ENCODE measurements around the gene CPEB3.
"Not testable (repeated sequence)": the region's sequence is repeated elsewhere in the genome, so short reads cannot be mapped to it uniquely, and the experiment has no call there.

The CPEB3 gene

DNA sequence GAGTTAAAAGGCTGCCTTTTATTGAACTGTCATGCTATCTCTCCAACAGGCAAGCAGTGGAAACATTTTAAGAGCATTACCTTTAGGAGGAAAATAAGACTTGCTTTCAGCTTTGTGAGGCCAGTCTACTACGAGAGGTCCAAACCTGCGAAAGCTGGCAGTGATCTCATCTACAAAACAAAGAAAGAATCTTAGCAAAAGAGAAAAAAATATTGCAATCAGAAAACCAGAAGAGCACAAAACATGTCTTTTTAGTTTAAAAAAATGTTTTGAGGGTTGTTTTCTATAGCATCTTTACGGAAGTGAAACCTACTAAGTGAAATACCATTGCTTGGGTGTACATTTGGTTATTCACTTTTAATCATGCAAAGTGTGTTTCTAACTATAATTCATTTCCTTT is 147.9 kb downstream of the CPEB3 start:
- Histone ChIP-seq H3K4me3 (ENCODE audit: low read depth, low read length) (no peak overlapping the region), H3K27me3 (ENCODE audit: insufficient read depth, low read length) (no peaks in the 10 kb centered on the region), H3K79me2 (ENCODE audit: control insufficient read depth, insufficient read depth, low read length, unreplicated experiment) (no peaks in the 10 kb centered on the region), H3K4me1 (ENCODE audit: control insufficient read depth, insufficient read depth, low read length, unreplicated experiment) (peaks cover 20% of the 10 kb centered on the region), H2AFZ (ENCODE audit: low read length, unreplicated experiment) (no peak overlapping the region), H3K36me3 (ENCODE audit: insufficient read depth, low read length) (no peaks in the 10 kb centered on the region), H3K27ac (ENCODE audit: low read depth, low read length) (peak overlapping the region; percentile 65)

DNA sequence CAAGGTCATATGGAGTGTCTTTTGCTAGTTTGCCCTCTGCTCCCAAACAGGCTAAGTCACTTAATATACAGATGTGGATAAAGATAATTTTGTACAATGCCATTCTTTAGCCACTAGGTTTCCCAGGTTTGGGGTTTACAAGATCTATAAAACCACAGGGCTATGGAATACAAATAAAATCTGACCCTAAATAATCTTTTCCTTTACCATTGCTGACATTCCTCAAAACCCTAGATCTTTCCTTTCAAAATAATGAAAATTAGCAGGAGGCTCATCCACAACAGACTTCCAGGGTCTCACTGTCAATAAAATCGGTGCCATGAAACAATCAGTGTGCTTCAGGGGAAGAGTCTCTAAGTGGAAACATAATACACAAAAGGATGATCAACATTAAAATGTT is 148.4 kb downstream of the CPEB3 start:
- Histone ChIP-seq H2AFZ (ENCODE audit: low read length, unreplicated experiment) (no peak overlapping the region), H3K27me3 (ENCODE audit: insufficient read depth, low read length) (no peaks in the 10 kb centered on the region), H3K27ac (ENCODE audit: low read depth, low read length) (peak overlapping the region; percentile 65), H3K4me1 (ENCODE audit: control insufficient read depth, insufficient read depth, low read length, unreplicated experiment) (peaks cover 20% of the 10 kb centered on the region), H3K36me3 (ENCODE audit: insufficient read depth, low read length) (no peaks in the 10 kb centered on the region), H3K79me2 (ENCODE audit: control insufficient read depth, insufficient read depth, low read length, unreplicated experiment) (no peaks in the 10 kb centered on the region), H3K4me3 (ENCODE audit: low read depth, low read length) (no peak overlapping the region; the same call in 1 of the 2 replicates)

DNA sequence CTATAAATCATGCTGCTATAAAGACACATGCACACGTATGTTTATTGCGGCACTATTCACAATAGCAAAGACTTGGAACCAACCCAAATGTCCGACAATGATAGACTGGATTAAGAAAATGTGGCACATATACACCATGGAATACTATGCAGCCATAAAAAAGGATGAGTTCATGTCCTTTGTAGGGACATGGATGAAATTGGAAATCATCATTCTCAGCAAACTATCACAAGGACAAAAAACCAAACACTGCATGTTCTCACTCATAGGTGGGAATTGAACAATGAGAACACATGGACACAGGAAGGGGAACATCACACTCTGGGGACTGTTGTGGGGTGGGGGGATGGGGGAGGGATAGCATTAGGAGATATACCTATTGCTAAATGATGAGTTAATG is 149.7 kb downstream of the CPEB3 start:
- H3K4me1 ChIP-seq (ENCODE audit: control insufficient read depth, insufficient read depth, low read length, unreplicated experiment), result peaks cover 20% of the 10 kb centered on the region
- not testable (repeated sequence) for H3K27ac ChIP-seq (ENCODE audit: low read depth, low read length); H3K79me2 ChIP-seq (ENCODE audit: control insufficient read depth, insufficient read depth, low read length, unreplicated experiment); H3K27me3 ChIP-seq (ENCODE audit: insufficient read depth, low read length); H2AFZ ChIP-seq (ENCODE audit: low read length, unreplicated experiment); H3K4me3 ChIP-seq (ENCODE audit: low read depth, low read length); H3K36me3 ChIP-seq (ENCODE audit: insufficient read depth, low read length)

DNA sequence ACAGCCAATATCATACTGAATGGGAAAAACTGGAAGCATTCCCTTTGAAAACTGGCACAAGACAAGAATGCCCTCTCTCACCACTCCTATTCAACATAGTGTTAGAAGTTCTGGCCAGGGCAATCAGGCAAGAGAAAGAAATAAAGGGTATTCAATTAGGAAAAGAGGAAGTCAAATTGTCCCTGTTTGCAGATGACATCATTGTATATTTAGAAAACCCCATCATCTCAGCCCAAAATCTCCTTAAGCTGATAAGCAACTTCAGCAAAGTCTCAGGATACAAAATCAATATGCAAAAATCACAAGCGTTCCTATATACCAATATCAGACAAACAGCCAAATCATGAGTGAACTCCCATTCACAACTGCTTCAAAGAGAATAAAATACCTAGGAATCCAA is 156.8 kb downstream of the CPEB3 start:
- not testable (repeated sequence) for H3K27ac ChIP-seq (ENCODE audit: low read depth, low read length); H3K4me3 ChIP-seq (ENCODE audit: low read depth, low read length); H3K4me1 ChIP-seq (ENCODE audit: control insufficient read depth, insufficient read depth, low read length, unreplicated experiment); H3K36me3 ChIP-seq (ENCODE audit: insufficient read depth, low read length); H3K27me3 ChIP-seq (ENCODE audit: insufficient read depth, low read length); H2AFZ ChIP-seq (ENCODE audit: low read length, unreplicated experiment); H3K79me2 ChIP-seq (ENCODE audit: control insufficient read depth, insufficient read depth, low read length, unreplicated experiment)

DNA sequence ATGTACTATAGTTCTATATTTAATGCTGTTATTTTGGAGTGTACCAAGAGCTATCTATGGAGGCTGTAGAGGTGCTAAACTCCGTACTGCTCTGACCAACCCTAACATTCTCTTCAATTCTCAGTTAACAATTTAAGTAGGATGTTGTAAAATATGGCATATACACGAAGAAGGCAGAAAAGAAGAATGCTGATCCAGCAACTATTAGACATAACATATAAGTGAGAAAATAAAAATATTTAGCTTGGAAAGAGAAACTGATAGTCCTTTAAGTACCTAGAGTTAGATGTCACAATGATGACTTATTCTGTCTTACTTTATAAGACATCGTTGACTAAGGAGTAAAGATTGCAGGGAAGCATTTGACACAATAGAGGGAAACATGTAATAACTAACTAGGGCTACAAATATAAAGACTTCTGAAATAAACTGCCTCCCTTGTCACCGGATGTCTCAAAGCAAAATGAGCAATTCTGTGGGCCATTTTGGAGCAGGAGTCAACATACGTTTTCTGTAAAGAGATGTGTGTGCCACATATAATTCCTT is 159.5 kb downstream of the CPEB3 start:
- no peaks in the 10 kb centered on the region for H3K27me3 ChIP-seq (ENCODE audit: insufficient read depth, low read length)
- no peaks in the 10 kb centered on the region for H3K79me2 ChIP-seq (ENCODE audit: control insufficient read depth, insufficient read depth, low read length, unreplicated experiment)
- no peak overlapping the region for H3K27ac ChIP-seq (ENCODE audit: low read depth, low read length)
- H3K4me3 ChIP-seq (ENCODE audit: low read depth, low read length), result no peak overlapping the region
- H3K36me3 ChIP-seq (ENCODE audit: insufficient read depth, low read length), result no peaks in the 10 kb centered on the region
- H2AFZ ChIP-seq (ENCODE audit: low read length, unreplicated experiment), result no peak overlapping the region
- peaks cover 12% of the 10 kb centered on the region for H3K4me1 ChIP-seq (ENCODE audit: control insufficient read depth, insufficient read depth, low read length, unreplicated experiment)

DNA sequence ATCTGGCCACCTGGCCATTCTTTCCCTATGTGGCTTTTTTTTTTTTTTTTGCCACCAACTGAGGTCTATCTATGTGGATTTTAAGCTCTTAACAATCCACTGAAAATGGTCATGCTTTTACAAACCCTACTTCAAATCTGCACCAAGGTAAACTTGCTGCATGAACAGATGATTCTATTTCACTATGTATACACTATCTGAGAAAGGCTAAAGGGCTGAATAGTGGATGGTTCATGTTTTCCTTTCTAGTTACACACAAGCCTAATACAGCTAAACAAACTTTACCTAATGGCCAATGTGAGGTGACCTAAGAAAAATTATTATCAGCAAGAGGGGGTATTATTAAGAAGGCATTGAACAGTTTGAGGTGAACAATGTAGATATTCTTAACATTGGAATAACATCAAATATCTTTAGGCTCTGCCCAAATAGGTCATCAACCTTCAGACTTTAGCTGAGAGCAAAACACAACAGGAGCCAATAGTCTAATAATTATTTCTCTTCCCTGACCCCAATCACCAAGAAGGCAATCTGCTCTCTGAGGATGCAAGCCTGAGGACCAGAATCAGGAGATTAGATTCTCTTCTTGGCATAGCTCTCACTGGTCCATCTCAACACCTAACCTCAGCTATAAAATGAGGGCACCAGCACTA is 160.1 kb downstream of the CPEB3 start:
- no peak overlapping the region for H3K4me3 ChIP-seq (ENCODE audit: low read depth, low read length)
- no peaks in the 10 kb centered on the region for H3K79me2 ChIP-seq (ENCODE audit: control insufficient read depth, insufficient read depth, low read length, unreplicated experiment)
- H3K27me3 ChIP-seq (ENCODE audit: insufficient read depth, low read length), result no peaks in the 10 kb centered on the region
- no peak overlapping the region for H3K27ac ChIP-seq (ENCODE audit: low read depth, low read length)
- no peaks in the 10 kb centered on the region for H3K36me3 ChIP-seq (ENCODE audit: insufficient read depth, low read length)
- peaks cover 18% of the 10 kb centered on the region for H3K4me1 ChIP-seq (ENCODE audit: control insufficient read depth, insufficient read depth, low read length, unreplicated experiment)
- no peak overlapping the region for H2AFZ ChIP-seq (ENCODE audit: low read length, unreplicated experiment)

DNA sequence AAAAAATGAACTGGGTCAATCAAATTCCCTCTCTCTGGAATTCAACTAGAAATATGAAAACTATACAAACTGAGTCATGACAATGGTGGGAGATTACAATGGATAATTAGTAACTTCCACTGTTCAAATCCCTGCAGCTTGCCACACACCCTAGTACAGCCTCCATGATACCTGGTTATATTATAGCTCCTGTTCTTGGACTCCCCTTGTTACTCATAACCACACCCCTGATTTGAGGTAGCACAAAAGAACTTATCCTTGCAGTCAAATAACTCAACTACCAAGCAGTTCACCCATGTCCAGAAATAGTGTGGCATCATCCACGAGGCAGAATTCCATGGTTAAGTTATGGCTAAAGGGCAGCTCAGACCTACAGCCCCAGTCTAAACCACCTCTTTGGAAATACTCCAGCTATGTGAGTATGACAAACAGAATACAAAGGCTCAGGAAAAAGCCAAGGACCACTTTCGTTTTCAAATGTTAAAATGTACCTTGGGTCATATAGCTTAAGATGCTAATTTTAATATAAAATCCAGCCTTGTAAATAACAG is 164.7 kb downstream of the CPEB3 start:
- no peak overlapping the region for H3K27ac ChIP-seq (ENCODE audit: low read depth, low read length)
- H3K36me3 ChIP-seq (ENCODE audit: insufficient read depth, low read length), result no peaks in the 10 kb centered on the region
- H2AFZ ChIP-seq (ENCODE audit: low read length, unreplicated experiment), result no peak overlapping the region
- H3K4me3 ChIP-seq (ENCODE audit: low read depth, low read length), result no peak overlapping the region
- no peaks in the 10 kb centered on the region for H3K79me2 ChIP-seq (ENCODE audit: control insufficient read depth, insufficient read depth, low read length, unreplicated experiment)
- H3K4me1 ChIP-seq (ENCODE audit: control insufficient read depth, insufficient read depth, low read length, unreplicated experiment), result peaks cover 42% of the 10 kb centered on the region
- H3K27me3 ChIP-seq (ENCODE audit: insufficient read depth, low read length), result no peaks in the 10 kb centered on the region

DNA sequence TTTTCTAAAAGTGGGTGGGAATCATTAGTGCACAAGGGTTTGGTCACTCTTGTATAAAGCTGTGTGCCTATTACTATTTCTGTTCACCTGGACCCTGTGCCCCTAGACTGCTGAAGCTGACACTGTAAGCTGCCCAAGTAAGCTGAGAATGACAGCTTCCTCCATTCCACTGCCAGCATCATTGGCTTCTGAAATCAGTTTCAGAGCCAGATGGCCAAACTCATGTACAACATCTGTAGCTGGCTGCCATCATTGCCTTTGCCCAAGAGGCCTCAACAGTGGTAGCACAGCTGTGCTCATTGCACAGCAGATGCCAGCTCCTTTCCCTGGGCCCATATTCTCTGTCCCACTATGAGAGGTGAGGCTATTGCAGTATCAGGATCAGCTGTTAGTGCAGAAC is 165.7 kb downstream of the CPEB3 start:
- peak overlapping the region; percentile 51 for H3K27ac ChIP-seq (ENCODE audit: low read depth, low read length)
- peaks cover 40% of the 10 kb centered on the region for H3K4me1 ChIP-seq (ENCODE audit: control insufficient read depth, insufficient read depth, low read length, unreplicated experiment)
- no peaks in the 10 kb centered on the region for H3K27me3 ChIP-seq (ENCODE audit: insufficient read depth, low read length)
- H3K4me3 ChIP-seq (ENCODE audit: low read depth, low read length), result peak overlapping the region; percentile 25; the same call in 1 of the 2 replicates
- H2AFZ ChIP-seq (ENCODE audit: low read length, unreplicated experiment), result no peak overlapping the region
- no peaks in the 10 kb centered on the region for H3K36me3 ChIP-seq (ENCODE audit: insufficient read depth, low read length)
- H3K79me2 ChIP-seq (ENCODE audit: control insufficient read depth, insufficient read depth, low read length, unreplicated experiment), result no peaks in the 10 kb centered on the region

DNA sequence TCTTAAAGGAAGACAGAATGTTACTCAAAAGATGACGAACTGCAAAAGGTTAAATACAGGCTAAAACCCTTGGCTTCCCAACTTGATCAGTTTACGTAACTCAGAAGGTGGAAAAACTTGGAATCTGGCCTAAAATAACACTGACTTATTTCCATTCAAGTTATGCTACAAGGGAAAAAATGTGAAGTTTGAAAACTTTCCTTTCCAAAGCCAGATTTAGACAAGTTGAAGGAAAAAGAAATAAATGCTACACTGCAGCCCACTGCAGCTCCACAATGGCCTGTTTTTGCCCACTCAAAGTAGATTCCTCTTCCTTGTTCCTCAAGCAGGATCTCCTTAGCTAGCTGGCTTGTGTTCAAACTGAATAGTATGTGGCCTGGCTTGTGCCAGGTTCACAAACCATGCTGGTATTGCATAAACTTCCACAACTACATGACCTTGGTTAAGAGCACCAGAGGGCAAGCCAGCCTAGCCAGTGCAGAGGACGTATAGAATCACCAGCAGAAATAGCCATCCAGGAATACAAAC is 166.2 kb downstream of the CPEB3 start:
- Histone ChIP-seq H3K27ac (ENCODE audit: low read depth, low read length) (peak overlapping the region; percentile 54), H3K4me3 (ENCODE audit: low read depth, low read length) (peak overlapping the region; percentile 25; the same call in 1 of the 2 replicates), H2AFZ (ENCODE audit: low read length, unreplicated experiment) (no peak overlapping the region), H3K79me2 (ENCODE audit: control insufficient read depth, insufficient read depth, low read length, unreplicated experiment) (no peaks in the 10 kb centered on the region), H3K36me3 (ENCODE audit: insufficient read depth, low read length) (no peaks in the 10 kb centered on the region), H3K4me1 (ENCODE audit: control insufficient read depth, insufficient read depth, low read length, unreplicated experiment) (peaks cover 40% of the 10 kb centered on the region), H3K27me3 (ENCODE audit: insufficient read depth, low read length) (no peaks in the 10 kb centered on the region)

DNA sequence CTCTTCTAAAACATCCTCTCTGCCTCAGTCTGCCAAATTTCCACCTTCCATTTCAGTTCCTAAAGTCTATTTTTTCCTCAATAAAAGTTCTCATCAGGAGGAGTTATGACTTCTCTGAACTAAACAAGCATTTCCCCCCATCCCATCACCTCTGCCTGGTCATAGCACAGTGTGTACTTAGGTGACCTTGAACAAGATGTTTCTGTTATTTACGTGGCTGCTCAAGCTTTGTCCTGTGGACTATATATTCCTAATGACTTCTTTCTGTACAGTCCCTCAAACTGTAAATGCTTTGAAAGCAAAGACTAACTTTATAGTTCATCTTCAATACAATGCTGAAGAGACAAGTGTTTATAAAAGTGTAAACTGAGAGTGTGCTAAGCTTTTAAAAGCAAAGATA is 166.9 kb downstream of the CPEB3 start:
- peak overlapping the region; percentile 29; the same call in 1 of the 2 replicates for H3K4me3 ChIP-seq (ENCODE audit: low read depth, low read length)

DNA sequence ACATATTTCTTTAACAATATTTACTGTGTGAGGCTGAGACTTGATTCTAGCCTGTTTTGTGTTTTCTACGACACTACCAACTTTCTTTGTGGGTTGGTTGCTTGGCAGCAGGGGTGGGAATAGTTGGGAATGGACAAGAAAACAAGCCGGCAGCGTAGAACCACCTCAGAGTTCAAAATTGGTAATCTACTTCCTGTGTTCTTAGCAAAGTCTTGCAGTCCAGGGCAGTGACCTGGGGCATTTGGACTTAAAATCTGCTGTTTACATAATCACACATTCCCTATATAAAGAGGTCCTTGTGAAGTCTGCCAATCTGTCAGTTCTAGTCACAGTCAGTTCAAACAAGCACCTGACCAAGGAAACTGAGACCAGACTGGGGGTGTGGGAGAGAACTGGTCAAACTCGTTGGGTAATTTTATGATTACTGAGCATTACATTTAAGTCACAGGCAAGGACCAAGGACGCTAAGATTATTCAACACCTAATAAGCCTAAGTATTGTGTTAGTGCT is 167.9 kb downstream of the CPEB3 start:
- Histone ChIP-seq H3K4me3 (ENCODE audit: low read depth, low read length) (no peak overlapping the region), H3K27me3 (ENCODE audit: insufficient read depth, low read length) (no peaks in the 10 kb centered on the region), H3K36me3 (ENCODE audit: insufficient read depth, low read length) (no peaks in the 10 kb centered on the region), H3K4me1 (ENCODE audit: control insufficient read depth, insufficient read depth, low read length, unreplicated experiment) (peaks cover 40% of the 10 kb centered on the region), H3K79me2 (ENCODE audit: control insufficient read depth, insufficient read depth, low read length, unreplicated experiment) (no peaks in the 10 kb centered on the region), H3K27ac (ENCODE audit: low read depth, low read length) (no peak overlapping the region), H2AFZ (ENCODE audit: low read length, unreplicated experiment) (no peak overlapping the region)

More for the DNA sequence above, 166.9 kb downstream of the CPEB3 start:
- Histone ChIP-seq H3K4me1 (ENCODE audit: control insufficient read depth, insufficient read depth, low read length, unreplicated experiment) (peaks cover 40% of the 10 kb centered on the region), H3K27me3 (ENCODE audit: insufficient read depth, low read length) (no peaks in the 10 kb centered on the region), H2AFZ (ENCODE audit: low read length, unreplicated experiment) (no peak overlapping the region), H3K79me2 (ENCODE audit: control insufficient read depth, insufficient read depth, low read length, unreplicated experiment) (no peaks in the 10 kb centered on the region), H3K36me3 (ENCODE audit: insufficient read depth, low read length) (no peaks in the 10 kb centered on the region), H3K27ac (ENCODE audit: low read depth, low read length) (peak overlapping the region; percentile 54)

Data from ACC112 (cell line).